Neutrophil (primary cell): ENCODE results near the gene SMPD3.

Experiments
- H3K27ac ChIP-seq: fragments of 200-600 bp; sonication (generic); 2 replicates; pipeline ENCODE4 v1.5.1; 2016; ENCODE audit warnings: mild to moderate bottlenecking, moderate library complexity
- H3K27me3 ChIP-seq: fragments of 200-600 bp; sonication (generic); 2 replicates; pipeline ENCODE4 v1.6.0; 2016; ENCODE audit warnings: mild to moderate bottlenecking
- H3K36me3 ChIP-seq: fragments of 200-600 bp; sonication (generic); 2 replicates; pipeline ENCODE4 v1.5.1; 2017
- H3K4me1 ChIP-seq, 2 experiments: fragments of 200-600 bp in 1 of 2; sonication (generic) in 1 of 2; 1 replicate in 1 of 2; 2 replicates in 1 of 2; pipeline versions ENCODE4 v1.5.1 to v1.6.1; 2013 to 2016; ENCODE audit warnings: low read depth in 1 of 2, low read length in 1 of 2, mild to moderate bottlenecking in 1 of 2, moderate library complexity in 1 of 2; ENCODE audit not compliant: control insufficient read depth in 1 of 2, insufficient read depth in 1 of 2
- H3K4me3 ChIP-seq, 2 experiments: fragments of 200-600 bp in 1 of 2; sonication (generic) in 1 of 2; 1 replicate in 1 of 2; 2 replicates in 1 of 2; pipeline ENCODE4 v1.5.1; 2013 to 2016; ENCODE audit warnings: low read depth in 1 of 2, low read length in 1 of 2, mild to moderate bottlenecking in 1 of 2, moderate library complexity in 1 of 2
- H3K9me3 ChIP-seq: fragments of 200-600 bp; sonication (generic); 2 replicates; pipeline ENCODE4 v1.5.1; 2016
- TF ChIP-seq, protein P1 (sequence below): fragments of 200-600 bp; sonication (generic); IDR thresholded peaks from 2 replicates; pipeline ENCODE4 v1.5.1; 2016; ENCODE audit warnings: antibody characterized with exemption

SMPD3 gene

DNA sequence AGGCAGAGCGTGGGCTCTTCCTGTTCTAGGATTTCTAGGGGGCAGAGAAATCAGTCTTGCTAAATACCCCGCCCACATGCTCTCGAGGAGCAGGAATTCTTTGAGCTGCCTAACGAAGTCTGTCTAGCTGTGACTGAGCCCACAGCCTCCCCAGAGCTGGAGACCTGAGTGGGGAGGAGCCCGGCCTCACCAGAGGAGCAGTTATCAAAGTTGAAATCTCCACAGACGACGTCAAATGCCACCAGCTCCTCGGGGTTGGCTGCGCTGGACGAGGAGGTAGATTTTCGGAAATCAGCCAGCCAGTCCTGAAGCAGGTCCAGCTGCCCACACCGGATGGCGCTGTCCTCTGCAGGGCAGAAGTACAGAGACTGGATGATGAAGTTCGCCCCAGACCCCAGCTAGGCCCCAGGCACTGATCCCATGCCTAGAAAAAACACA is 83.7 kb downstream of the SMPD3 start:
- TF ChIP-seq, protein P1, sequence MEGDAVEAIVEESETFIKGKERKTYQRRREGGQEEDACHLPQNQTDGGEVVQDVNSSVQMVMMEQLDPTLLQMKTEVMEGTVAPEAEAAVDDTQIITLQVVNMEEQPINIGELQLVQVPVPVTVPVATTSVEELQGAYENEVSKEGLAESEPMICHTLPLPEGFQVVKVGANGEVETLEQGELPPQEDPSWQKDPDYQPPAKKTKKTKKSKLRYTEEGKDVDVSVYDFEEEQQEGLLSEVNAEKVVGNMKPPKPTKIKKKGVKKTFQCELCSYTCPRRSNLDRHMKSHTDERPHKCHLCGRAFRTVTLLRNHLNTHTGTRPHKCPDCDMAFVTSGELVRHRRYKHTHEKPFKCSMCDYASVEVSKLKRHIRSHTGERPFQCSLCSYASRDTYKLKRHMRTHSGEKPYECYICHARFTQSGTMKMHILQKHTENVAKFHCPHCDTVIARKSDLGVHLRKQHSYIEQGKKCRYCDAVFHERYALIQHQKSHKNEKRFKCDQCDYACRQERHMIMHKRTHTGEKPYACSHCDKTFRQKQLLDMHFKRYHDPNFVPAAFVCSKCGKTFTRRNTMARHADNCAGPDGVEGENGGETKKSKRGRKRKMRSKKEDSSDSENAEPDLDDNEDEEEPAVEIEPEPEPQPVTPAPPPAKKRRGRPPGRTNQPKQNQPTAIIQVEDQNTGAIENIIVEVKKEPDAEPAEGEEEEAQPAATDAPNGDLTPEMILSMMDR: no peak
- Histone ChIP-seq H3K4me1 (peaks cover 4 to 5% of the 10 kb centered on the region in 2 experiments), H3K27ac (no peak overlapping the region), H3K27me3 (peaks cover 58% of the 10 kb centered on the region), H3K4me3 (no peak overlapping the region), H3K36me3 (no peaks in the 10 kb centered on the region), H3K9me3 (no peaks in the 10 kb centered on the region)

DNA sequence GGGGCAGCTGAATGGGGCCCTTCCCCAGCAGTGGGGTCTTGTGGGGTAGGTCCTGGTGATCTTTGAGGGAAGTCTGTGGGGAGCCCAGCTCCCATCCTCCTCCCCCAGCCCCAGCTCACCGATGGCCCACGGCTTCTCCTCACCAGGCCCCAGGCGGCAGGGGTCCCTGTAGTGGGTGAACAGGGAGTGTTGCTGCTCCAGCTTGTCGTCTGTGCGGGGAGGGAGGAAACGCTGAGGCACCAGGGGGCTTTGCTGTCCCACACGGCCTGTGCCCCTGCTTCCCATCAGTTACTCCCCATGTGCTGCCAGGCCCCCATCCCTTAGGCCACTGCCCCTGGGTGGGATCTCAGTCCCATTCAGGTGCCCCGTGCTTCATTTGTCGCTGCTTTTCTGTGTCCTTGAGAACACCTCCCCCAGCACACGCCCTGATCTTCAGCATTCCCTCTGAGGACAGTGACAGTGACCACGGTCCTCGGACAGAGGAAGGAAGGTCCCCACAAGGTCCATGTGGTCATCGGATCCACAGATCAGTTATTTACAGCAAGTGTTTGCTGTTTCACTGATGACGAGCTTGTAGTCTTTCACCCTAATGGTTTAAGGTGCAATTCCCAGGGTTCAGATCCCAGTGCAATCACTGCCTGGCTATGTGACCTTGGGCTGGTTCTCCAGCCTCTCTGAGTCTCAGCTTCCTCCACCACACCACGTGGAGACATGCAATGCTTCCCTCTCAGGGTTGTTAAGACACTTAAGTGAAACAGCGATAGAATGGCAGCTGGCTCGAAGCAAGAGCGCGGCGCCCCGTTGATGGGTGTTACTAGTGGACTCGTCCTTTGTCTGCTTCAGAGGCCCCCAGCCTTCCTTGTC is 84.4 kb downstream of the SMPD3 start:
- H3K27me3 ChIP-seq: peaks cover 58% of the 10 kb centered on the region
- H3K4me1 ChIP-seq: no peaks in the 10 kb centered on the region
- no peak overlapping the region for H3K4me3 ChIP-seq
- H3K36me3 ChIP-seq: peaks cover 6% of the 10 kb centered on the region
- no peak overlapping the region for H3K27ac ChIP-seq
- TF ChIP-seq, protein P1: no peak
- no peaks in the 10 kb centered on the region for H3K9me3 ChIP-seq

DNA sequence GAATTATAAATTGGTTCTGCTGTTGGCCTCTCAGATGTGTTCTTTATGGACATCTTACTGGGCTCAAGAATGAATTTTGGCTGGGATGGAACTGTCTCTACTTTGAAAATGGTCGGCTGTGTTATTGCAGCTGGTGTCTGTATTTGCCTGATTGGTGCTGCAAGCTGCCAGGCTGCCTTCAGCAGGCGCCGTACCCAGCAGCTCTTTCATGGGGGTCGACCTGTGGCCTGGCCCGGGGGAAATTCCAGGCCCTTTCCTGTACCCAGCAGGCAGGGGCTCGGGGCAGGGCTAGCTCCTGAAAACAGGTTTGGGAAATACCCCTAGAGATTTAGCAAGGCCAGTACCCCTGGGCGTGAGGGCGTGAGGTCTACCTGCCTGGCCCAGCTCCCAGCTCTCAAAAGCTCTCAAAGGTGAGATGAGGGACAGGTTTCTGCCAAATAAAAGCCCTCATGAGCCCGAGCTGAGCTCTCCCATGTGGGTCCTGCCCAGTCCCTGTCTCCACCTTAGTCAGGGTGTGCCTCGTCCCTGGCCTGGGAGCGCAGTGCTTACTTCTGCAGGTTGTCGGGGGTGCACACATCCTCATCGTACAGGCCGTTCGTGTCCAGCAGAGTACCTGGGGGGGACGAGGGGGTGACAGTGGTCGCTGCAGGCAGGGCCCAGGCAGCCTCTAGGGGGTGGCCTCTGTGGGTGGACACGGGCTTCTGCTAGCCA is 85.2 kb downstream of the SMPD3 start:
- Histone ChIP-seq H3K27me3 (peaks cover 50% of the 10 kb centered on the region), H3K36me3 (peaks cover 9% of the 10 kb centered on the region), H3K27ac (no peak overlapping the region), H3K9me3 (no peaks in the 10 kb centered on the region), H3K4me3 (no peak overlapping the region), H3K4me1 (no peaks in the 10 kb centered on the region)
- TF ChIP-seq, protein P1: no peak

DNA sequence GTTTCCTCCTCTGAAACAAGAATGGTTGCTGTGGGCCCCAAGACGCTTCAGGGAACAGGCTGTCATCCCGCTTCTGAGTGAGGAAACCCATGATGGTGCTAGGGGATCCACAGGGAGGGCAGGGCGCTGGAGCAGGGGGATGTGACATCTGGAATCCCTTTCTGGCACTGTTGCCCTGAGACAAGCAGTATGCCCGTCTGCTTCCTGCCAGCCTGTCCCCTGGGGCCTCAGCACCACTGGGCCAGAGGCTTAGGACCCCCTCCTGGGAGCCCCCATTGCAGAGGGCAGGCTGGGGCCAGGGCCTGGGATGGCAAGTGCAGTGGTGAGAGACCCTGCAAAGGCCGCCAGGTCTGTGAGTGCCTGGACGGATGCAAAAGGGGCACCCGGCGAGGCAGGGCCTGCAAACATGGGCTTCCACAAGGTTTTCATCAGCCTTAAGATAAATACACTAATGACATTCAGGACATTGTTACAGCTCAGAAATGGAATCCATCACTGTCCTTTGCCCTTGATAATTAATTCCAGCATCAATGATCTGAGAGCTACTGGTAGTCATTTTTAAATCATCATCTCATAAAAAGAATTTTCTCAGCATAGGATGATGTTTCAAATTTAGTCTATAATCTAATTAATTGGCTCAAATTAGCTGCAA is 85.9 kb downstream of the SMPD3 start:
- H3K36me3 ChIP-seq: peaks cover 16% of the 10 kb centered on the region
- H3K27ac ChIP-seq: no peak overlapping the region
- H3K27me3 ChIP-seq: peaks cover 43% of the 10 kb centered on the region
- TF ChIP-seq, protein P1: no peak
- no peaks in the 10 kb centered on the region for H3K4me1 ChIP-seq
- H3K4me3 ChIP-seq: no peak overlapping the region
- H3K9me3 ChIP-seq: no peaks in the 10 kb centered on the region

DNA sequence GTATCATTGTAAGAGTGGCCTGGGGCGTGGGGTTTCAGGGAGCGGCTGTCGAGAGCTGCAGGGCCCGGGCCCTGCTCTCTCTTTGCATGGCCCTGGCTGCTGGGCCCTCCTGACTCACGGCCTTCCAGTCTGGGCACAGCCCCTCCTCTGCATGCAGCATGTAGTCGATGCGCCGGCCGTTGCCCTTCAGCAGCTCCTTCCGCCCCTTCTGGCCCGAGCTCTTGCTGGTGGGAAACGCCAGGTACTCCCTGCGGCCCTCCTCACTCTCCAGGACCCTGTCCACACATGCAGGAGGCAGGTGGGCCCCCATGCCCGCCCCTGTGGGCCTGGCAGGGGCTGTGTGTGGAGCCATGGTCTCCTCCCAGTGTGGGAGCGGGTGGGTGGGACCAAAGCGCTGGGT is 86.8 kb downstream of the SMPD3 start:
- Histone ChIP-seq H3K4me1 (peaks cover 5 to 7% of the 10 kb centered on the region in 2 experiments), H3K9me3 (no peaks in the 10 kb centered on the region), H3K27ac (no peak overlapping the region), H3K27me3 (peaks cover 38% of the 10 kb centered on the region), H3K36me3 (peaks cover 22% of the 10 kb centered on the region), H3K4me3 (no peak overlapping the region)
- TF ChIP-seq, protein P1: no peak
